Measurements from ENCODE around the gene GPR176.
"Not testable (repeated sequence)": the region's sequence is repeated elsewhere in the genome, so short reads cannot be mapped to it uniquely, and the experiment has no call there.

GPR176 gene

GRCh38 chr15:39934397-39935071 is 14.5 kb upstream of the GPR176 start:
- DNase-seq = peak; percentile 44

DNA sequence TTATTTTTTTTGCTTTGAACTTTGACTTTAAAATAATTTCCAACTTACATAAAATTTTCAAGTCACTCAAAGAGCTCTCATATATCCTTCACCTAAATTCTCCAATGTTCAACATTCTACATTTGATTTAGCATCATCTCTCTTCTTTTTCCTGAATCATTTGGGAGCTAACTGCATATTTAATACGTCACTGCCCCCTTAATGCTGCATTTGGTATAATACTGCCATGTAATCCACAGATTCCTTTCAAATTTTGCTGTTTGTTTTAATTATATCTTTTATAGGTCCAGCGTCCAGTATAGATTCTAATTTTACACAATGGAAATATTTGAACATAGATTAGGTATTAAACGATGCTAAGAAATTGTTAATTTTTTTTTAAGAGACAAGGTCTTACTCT is 11.5 kb upstream of the GPR176 start:
- no peak for DNase-seq

- DNase-seq = no peak
Measured at GRCh38 chr15:39926526-39926925, 6.5 kb upstream of the GPR176 start.

- DNase-seq = no peak
Measured at GRCh38 chr15:39925112-39925842, 5.2 kb upstream of the GPR176 start.

DNA sequence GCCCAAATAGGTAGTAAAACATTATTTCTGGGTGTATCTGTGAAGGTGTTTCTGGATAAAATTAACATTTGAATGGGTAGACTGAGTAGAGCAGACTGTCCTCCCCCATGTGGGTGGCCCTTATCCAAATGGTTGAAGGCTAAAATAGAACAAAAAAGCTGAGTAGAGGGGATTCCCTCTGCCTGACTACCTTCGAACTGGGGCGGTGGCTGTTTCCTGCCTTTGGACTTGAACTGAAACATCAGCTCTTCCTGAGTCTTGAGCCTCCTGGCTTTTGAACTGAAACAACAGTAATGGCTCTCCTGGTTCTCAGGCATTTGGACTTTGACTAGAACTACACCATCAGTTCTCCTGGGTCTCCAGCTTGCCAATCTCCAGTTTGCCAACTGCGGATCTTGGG is 4.4 kb upstream of the GPR176 start:
- no peak for DNase-seq

GRCh38 chr15:39922462-39923092 is 2.5 kb upstream of the GPR176 start:
- DNase-seq = no peak

- no peak for DNase-seq
Measured at GRCh38 chr15:39921274-39921638, 1.2 kb upstream of the GPR176 start.

GRCh38 chr15:39920510-39921273 is 626 bp upstream of the GPR176 start:
- DNase-seq = peak; percentile 80

DNA sequence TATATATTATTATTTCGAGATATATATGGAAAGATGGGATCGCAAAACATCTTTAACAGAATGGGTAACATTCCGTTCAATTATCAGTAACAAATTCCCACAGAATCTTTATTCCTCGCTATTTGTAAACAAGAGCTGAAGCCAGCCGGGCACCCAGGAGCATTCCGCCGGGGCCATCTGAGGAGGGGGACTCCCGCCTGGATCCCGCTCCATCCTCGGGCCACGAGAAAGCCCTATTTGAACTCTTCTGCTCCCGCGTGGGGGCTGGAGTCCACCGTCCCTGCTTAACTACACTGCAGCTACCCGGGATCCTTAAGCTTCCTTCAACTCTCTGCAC is 687 bp downstream of the GPR176 start:
- DNase-seq = peak; percentile 58

- DNase-seq = peak; percentile 12
Measured at GRCh38 chr15:39918688-39919385, 1.2 kb downstream of the GPR176 start.

GRCh38 chr15:39914977-39915376 is 5.1 kb downstream of the GPR176 start:
- no peak for DNase-seq

DNA sequence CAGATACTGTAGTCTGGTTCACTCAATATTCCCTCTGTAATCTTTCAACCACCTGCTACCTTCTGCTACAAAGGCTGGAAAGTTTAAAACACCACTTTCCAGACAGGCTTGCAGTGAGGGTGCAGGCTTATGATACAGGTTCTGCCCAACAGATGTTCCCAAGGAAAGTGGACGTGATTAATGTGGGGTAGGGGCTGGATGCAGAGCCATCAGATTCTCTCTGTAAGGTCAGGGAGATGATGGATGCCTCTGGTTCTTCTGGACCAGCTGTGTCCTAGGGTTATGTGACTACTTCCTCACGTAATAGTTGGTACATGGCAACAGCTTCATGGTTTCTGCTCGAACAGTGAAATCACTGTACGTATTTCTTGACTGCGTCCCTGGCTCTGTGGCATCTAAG is 11.1 kb downstream of the GPR176 start:
- DNase-seq = peak; percentile 57

- no peak for DNase-seq
Measured at GRCh38 chr15:39908186-39908585, 11.9 kb downstream of the GPR176 start.

GRCh38 chr15:39907216-39907615 is 12.8 kb downstream of the GPR176 start:
- no peak for DNase-seq

DNA sequence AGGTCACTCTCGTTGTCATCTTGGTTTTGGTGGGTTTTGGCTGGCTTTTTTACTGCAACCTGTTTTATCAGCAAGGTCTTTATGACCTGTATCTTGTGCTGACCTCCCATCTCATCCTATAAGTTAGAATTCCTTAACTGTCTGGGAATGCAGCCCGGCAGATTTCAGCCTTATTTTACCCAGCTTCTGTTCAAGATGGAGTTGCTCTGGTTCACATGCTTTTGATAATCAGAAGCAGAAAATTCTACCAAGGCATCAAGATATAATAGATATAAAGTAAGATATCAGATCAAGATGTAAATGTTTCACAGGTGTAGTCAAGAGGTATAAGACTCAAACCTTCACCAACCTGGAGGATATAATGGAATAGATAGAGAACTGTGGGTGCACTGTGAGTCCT is 16.0 kb downstream of the GPR176 start:
- DNase-seq = no peak

DNA sequence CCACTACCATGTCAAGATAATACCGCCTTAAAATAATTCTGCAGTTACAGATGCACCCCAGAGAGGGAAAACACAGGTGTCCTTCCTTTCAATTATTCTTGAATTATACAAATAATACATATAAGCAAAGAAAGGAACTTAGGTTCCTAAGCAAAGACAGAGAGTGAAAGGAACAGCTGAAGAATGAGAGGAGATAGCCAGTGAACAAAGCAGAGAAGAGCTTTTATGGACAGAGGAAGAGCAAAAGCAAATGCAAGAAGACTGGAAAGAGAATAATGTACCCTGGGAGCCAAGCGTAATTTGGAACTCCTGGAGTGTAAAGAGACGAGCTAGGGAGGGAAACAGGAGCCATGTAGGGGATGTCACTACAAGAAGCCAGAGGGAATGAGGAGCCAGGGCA is 21.7 kb downstream of the GPR176 start:
- DNase-seq = no peak

DNA sequence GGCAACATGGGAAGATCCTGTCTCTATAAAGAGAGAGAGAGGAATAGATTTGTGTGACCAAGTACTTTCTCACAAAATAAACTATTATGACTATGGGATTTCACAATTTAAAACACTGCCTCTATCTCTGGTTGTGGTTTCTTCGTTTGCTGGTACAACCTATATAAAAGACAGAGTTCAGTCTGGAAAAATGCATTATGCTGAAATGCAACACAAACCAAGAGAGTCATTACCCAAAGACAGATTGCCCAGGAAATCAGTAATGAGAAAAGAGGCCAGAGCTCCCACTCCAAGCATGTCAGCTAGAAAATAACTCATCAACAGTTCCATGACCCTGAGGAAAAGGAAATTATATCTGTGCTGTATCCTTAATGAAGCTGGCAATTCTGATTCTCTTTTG is 23.2 kb downstream of the GPR176 start:
- DNase-seq = no peak

DNA sequence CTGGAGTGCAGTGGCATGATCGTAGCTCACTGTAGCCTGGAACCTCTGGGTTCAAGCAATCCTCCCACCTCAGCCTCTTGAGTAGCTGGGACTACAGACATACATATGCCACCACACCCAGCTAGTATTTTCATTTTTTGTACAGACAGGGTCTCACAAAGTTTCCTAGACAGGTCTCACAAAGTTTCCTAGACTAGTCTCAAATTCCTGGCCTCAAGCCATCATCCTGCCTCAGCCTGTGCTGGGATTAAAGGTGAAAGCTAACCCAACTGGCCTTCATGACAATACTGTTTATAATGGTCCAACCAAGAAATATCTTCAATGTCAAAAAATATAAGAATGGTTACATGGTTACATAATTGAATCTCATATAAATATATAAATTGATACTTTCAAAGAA is 24.0 kb downstream of the GPR176 start:
- DNase-seq = no peak

- not testable (repeated sequence) for DNase-seq
Measured at GRCh38 chr15:39893051-39893450, 27.0 kb downstream of the GPR176 start.

- peak; percentile 13 for DNase-seq
Measured at GRCh38 chr15:39892418-39892817, 27.6 kb downstream of the GPR176 start.

DNA sequence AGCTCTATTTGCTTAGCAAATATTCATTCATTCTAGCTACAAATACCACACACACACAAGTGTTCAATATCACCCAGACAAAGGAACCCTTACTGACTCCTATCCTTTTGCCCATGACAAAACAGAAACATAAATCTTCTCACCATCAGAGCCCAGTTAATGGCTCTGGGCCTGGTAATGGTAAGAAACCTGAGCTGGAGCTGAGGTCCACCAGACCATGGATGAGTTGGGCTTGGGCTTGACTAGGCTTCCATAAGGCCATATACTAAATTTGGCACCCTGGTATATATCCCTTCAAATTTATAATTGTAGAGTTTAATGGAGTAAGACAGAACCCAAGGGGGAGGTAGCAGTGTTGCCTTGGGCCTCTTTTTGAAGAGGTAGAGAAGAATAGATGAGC is 29.4 kb downstream of the GPR176 start:
- no peak for DNase-seq

- no peak for DNase-seq
Measured at GRCh38 chr15:39889601-39890000, 30.5 kb downstream of the GPR176 start.

GRCh38 chr15:39888809-39889208 is 31.3 kb downstream of the GPR176 start:
- no peak for DNase-seq

Measured in NCI-H82 (cell line).